ENCODE measurements around the gene TP73.

TP73 gene

DNA sequence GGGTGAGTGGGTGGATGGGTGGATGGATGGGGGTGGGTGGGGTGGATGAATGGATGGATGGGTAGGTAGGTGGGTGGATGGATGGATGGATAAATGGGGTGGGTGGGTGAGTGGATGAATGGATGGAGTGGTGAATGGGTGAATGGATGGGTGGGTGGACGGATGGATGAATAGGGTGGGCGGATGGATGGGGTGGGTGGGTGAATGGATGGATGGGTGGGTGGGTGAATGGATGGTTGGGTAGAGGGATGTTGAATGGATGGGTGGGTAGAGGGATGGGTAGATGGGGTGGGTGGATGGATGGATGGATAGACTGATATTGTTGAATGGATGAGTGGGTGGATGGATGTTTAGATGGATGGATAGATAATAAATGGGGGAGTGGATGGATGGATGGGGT lies 73.0 kb downstream of the TP73 start:
- no peak overlapping the region for H3K4me3 ChIP-seq (ENCODE audit: low read length)
- no peak for TF ChIP-seq ZNF274 (IDR thresholded peaks at IDR 0.05; ENCODE audit: low read depth, low read length)

DNA sequence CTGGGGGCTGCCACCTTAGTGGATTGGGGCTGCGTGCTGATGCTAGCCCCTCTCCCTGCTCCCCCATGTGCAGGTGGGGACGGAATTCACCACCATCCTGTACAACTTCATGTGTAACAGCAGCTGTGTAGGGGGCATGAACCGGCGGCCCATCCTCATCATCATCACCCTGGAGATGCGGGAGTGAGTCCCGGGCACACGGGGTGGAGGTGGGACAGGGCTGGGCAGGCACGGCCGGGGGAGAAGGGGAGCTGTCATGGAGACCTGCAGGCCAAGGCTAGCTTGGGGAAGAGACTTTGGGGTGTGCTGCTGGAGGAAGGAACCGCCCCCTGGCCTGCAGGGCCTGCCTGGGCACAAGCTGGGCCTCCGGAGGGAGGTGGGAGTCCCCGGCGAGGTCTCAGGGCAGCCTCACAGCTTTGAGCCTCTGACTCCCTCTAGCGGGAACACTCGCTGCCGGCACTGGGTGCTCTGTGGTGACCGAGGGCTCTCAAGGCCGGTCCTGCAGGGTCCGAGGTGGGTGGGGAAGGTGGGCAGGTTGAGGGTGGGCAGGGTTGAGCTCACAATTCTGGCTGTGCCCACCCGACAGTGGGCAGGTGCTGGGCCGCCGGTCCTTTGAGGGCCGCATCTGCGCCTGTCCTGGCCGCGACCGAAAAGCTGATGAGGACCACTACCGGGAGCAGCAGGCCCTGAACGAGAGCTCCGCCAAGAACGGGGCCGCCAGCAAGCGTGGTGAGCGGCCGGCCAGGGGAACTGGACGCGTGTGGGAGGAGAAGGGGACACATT lies 74.9 kb downstream of the TP73 start:
- no peak for TF ChIP-seq ZNF274 (IDR thresholded peaks at IDR 0.05; ENCODE audit: low read depth, low read length)
- H3K4me3 ChIP-seq (ENCODE audit: low read length) = no peak overlapping the region

DNA sequence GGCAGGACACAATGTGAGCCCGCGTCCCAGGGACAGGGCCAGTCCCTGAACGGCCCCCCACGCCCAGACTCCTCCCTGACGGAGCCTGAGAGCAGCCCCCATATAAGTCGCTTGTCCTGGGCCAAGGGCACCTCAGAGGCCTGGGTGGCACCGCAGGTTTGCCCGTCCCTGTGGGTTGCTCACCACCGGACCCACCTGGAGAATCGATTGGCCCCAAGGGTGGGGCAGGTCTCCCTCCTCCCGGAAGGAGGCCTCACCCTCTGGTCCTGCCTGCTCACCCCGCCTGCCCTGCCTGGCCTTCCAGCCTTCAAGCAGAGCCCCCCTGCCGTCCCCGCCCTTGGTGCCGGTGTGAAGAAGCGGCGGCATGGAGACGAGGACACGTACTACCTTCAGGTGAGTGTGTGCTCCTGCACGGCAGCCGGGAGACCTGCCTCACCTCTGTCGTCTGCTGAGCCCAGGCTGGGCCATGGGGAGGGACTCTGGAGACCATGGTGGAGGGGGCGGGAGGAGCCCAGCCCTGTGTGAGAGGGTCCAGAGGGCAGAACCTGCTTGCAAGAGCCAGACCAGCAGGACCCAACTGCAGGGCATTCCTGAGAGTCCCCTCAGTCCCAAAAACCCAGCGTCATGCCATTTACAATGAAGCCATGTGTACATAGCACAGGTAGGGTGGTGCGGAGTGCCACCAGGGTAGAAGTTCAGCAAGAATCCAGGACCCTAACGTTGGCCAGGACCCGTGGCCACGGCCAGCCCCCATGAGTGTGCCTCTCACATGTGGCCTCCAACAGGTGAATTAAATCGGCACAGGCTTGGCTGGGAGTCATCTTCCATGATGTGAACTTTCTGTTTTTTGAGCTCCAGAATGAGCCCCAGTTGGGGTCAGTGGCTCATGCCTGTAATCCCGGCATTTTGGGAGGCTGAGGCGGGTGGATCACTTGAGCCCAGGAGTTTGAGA lies 75.8 kb downstream of the TP73 start:
- TF ChIP-seq ZNF274 (IDR thresholded peaks at IDR 0.05; ENCODE audit: low read depth, low read length) = no peak
- no peak overlapping the region for H3K4me3 ChIP-seq (ENCODE audit: low read length)

DNA sequence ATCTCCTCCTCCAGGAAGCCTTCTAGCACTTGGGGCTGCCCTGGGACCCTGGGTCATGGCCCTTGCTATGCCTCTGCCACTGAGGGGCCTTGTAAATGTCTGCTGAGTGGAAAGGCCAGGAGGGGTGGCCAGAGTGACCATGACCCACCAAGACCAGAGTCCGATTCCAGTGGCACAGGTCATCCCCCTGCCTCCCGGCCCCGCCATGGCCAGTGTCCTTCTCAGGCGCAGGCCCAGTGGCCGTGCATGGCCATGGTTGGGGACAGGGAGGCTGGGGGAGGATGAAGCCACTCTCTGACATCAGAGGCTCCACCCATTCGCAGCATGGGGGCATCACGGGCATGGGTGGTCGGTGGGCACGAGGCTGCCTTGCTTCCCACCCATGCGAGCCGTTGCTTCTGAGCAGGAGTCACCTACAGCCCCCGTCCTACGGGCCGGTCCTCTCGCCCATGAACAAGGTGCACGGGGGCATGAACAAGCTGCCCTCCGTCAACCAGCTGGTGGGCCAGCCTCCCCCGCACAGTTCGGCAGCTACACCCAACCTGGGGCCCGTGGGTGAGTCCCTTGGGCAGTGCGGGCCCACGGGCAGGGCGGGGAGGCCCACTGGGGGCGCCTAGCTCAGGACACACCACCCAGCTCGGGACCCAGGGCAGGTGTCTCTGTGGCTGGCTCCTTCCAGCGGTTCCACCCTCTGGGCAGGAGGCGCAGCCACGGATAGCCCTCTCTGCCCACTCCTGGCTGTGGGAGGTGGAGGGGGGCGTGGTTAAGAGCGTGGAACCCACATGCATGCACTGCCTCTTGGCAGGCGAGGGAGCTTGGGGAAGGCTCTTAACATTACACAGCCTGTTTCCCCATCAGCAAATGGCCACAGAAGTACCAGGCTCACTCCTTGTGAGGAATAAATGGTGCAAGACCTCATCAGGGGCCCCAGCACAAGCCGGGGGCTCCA lies 77.6 kb downstream of the TP73 start:
- H3K4me3 ChIP-seq (ENCODE audit: low read length) = no peak overlapping the region
- TF ChIP-seq ZNF274 (IDR thresholded peaks at IDR 0.05; ENCODE audit: low read depth, low read length) = no peak

DNA sequence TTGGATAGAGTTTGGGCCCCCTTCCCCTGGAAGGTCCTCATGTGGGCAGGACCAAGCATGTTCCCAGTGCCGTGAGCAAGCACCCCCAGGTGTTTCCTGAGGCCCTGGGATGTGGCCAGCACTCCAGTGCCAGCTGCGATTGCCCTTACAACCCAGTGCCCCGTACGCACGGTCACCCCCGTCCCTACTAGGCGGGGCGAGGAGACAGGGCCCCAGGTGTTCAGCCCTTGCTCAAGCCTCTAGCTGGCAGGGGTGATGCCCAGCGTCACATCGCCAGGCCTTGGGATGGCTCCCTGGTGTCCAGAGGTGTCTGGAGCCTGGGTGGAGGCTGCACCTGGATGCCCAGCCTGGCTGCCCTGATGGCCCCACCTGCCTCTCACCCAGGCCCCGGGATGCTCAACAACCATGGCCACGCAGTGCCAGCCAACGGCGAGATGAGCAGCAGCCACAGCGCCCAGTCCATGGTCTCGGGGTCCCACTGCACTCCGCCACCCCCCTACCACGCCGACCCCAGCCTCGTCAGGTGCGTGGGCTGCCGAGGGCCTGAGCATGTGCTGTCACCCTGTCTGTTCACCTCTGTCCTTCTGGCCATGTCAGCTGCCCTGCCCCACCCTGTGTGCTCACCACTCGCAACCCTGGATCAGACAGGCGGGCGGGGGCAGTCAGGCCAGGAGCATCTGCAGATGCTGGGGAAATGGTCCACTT lies 78.4 kb downstream of the TP73 start:
- TF ChIP-seq ZNF274 (IDR thresholded peaks at IDR 0.05; ENCODE audit: low read depth, low read length) = no peak
- no peak overlapping the region for H3K4me3 ChIP-seq (ENCODE audit: low read length)

DNA sequence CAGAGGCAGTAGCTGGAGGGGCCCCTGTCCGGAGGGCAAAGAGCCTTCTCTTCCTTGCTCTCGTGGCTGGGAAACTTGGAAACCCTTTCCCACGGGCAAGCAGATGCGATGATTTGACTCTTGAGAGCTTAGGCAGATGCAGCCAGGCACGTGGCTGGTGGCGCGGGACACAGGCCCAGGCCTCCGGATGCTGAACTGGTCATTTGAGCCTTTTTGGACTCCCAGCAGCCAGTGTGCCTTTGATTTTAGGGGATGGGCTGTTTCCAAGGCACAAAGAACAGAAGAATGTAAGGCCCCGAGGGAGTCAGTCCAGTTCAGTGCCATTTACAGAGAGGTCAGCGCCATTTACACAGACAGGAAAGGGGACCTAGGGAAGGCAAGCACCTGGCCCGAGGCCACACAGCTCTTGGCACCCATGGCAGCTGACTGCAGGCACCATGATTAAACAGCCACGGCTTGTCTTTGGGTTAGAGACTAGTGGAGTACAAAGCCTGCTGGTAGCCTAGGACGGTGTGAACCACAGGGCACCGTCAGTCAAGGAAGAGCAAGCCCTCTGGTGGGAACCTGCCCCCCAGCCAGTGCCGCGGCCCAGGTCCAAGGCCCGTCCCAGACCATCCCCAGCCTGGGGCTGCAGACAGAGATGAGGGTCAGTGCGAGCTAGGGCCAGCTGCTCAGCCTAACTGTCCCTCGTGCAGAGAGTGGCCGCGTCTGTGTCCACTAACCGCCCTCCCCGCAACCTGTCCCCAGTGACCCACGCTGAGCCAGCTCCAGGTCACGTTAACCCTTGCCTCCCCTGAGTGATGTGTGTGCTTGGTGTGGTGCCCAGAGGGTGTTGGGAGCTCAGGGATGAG lies 79.5 kb downstream of the TP73 start:
- H3K4me3 ChIP-seq (ENCODE audit: low read length) = no peak overlapping the region
- no peak for TF ChIP-seq ZNF274 (IDR thresholded peaks at IDR 0.05; ENCODE audit: low read depth, low read length)

DNA sequence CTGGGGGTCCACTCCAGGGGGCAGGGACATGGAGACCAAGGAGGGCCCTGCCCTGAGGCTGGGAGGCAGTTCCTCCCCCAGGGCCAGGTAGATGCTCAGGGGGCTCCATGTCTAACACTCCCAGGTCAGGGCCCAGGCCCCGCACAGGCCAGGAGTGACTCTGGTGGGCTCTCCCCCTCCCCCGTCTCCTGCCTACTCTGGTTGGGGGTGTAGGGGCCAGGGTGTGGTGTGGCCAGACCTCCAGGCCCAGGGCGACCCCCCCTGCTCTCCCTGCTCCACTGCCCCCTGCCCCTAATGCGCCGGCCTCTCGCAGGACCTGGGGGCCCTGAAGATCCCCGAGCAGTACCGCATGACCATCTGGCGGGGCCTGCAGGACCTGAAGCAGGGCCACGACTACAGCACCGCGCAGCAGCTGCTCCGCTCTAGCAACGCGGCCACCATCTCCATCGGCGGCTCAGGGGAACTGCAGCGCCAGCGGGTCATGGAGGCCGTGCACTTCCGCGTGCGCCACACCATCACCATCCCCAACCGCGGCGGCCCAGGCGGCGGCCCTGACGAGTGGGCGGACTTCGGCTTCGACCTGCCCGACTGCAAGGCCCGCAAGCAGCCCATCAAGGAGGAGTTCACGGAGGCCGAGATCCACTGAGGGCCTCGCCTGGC lies 80.2 kb downstream of the TP73 start:
- H3K4me3 ChIP-seq (ENCODE audit: low read length) = no peak overlapping the region
- TF ChIP-seq ZNF274 (IDR thresholded peaks at IDR 0.05; ENCODE audit: low read depth, low read length) = no peak

DNA sequence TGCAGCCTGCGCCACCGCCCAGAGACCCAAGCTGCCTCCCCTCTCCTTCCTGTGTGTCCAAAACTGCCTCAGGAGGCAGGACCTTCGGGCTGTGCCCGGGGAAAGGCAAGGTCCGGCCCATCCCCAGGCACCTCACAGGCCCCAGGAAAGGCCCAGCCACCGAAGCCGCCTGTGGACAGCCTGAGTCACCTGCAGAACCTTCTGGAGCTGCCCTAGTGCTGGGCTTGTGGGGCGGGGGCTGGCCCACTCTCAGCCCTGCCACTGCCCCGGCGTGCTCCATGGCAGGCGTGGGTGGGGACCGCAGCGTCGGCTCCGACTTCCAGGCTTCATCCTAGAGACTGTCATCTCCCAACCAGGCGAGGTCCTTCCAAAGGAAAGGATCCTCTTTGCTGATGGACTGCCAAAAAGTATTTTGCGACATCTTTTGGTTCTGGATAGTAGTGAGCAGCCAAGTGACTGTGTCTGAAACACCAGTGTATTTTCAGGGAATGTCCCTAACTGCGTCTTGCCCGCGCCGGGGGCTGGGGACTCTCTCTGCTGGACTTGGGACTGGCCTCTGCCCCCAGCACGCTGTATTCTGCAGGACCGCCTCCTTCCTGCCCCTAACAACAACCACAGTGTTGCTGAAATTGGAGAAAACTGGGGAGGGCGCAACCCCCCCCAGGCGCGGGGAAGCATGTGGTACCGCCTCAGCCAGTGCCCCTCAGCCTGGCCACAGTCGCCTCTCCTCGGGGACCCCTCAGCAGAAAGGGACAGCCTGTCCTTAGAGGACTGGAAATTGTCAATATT lies 81.0 kb downstream of the TP73 start:
- no peak overlapping the region for H3K4me3 ChIP-seq (ENCODE audit: low read length)
- no peak for TF ChIP-seq ZNF274 (IDR thresholded peaks at IDR 0.05; ENCODE audit: low read depth, low read length)

DNA sequence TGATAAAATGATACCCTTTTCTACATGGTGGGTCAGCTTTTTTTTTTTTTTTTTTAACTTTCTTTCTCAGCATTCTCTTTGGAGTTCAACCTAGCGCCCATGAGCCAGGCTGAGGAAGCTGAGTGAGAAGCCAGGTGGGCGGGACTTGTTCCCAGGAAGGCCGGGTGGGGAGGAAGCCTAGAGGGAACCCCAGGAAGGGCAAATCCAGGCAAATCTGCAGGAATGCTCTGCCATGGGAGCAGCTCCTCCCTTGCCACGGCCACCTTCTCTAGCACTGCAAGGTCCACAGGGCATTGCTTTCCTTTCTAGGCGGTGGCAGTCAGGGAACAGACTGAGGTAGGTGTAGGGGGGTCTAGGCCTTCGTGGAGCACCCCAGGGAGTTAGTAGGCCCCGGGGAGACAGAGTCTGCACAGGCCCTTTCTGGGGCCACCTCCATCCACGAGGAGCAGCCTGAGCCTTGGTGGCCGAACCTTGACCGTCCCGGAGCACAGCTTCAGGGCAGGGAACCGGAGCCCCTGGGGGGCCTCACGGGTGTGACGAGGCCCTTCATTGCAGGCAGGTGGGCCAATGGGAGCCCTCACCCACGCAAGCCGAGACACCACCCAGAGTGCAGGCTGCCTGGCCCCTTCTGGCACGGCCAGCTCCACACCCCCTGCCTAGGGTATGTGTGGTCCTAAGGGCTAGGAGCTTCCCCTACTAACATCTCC lies 81.7 kb downstream of the TP73 start:
- TF ChIP-seq ZNF274 (IDR thresholded peaks at IDR 0.05; ENCODE audit: low read depth, low read length) = no peak
- no peak overlapping the region for H3K4me3 ChIP-seq (ENCODE audit: low read length)

DNA sequence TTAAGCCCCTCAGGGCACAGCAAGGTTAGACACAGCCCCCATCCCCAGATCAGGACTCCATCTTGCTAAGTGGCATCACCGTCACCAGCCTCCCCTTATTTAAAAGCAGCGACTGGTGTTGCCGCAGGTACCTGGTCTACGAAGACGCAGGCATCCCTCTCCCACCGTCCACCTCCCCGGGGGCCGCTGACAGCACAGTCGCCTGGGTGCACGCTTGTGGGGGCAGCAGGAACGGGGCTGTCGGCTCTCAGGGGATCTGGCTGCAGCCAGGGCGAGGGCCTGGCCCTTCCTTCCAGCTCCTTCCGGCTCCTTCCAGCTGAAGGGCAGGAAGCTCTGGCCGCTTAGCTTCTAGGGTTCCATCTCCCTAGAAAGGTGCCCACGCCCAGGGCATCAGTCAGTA lies 82.3 kb downstream of the TP73 start:
- H3K4me3 ChIP-seq (ENCODE audit: low read length) = no peak overlapping the region
- TF ChIP-seq ZNF274 (IDR thresholded peaks at IDR 0.05; ENCODE audit: low read depth, low read length) = no peak

Data from GM08714 (cell line).